Stimulated activated CD8-positive, alpha-beta memory T cell treated with anti-CD3 and anti-CD28 coated beads, Interleukin-4, amount 100 ng/mL, for 1 hour (primary cell): ENCODE measurements around the gene PLD4.
"Not testable (repeated sequence)": the region's sequence is repeated elsewhere in the genome, so short reads cannot be mapped to it uniquely, and the experiment has no call there.

Source experiments
- DNase-seq, 2 donors: peaks; one replicate each; pipeline ENCODE4 v3.0.0-alpha.2; 2020; ENCODE audit warnings: low read depth in 2 of 2, low spot score in 1 of 2

PLD4 gene, protein sequence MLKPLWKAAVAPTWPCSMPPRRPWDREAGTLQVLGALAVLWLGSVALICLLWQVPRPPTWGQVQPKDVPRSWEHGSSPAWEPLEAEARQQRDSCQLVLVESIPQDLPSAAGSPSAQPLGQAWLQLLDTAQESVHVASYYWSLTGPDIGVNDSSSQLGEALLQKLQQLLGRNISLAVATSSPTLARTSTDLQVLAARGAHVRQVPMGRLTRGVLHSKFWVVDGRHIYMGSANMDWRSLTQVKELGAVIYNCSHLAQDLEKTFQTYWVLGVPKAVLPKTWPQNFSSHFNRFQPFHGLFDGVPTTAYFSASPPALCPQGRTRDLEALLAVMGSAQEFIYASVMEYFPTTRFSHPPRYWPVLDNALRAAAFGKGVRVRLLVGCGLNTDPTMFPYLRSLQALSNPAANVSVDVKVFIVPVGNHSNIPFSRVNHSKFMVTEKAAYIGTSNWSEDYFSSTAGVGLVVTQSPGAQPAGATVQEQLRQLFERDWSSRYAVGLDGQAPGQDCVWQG

GRCh38 chr14:104924421-104925213, at the start of gene PLD4:
PLD4 (plus strand) TSS chr14:104924879; CDS start chr14:104927141, 2,262 bp downstream.
- DNase-seq = no peak

- DNase-seq = no peak
These were observed 49.3 kb upstream of the PLD4 start for GRCh38 chr14:104875412-104875751.

- DNase-seq = no peak
These were observed 48.9 kb upstream of the PLD4 start for GRCh38 chr14:104875811-104876210.

GRCh38 chr14:104876251-104876699, 48.4 kb upstream of the PLD4 start:
- no peak for DNase-seq

- no peak for DNase-seq
These were observed 47.4 kb upstream of the PLD4 start for GRCh38 chr14:104877066-104877805.

- no peak for DNase-seq
These were observed 46.7 kb upstream of the PLD4 start for GRCh38 chr14:104877806-104878550.

DNA sequence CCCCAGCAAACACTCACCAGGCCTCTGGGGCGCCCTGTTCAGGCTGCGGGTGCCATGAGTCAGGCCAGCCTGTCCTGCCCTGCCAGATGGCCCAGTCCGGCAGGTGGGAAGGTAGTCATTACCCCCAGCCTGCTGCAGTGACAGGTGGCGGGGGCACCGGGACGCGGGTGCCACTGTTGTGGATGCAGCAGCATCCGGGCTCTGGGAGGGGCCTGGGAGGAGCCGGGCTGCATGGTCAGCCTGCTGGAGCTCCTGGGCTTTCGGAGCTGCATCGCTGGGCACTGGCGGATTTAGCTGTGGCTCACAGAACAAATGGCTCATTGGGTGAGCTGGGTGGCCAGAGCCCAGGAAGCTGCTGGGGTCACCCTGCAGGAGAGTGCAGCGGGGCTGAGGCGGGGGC, 46.1 kb upstream of the PLD4 start:
- no peak for DNase-seq

- DNase-seq = no peak
These were observed 45.3 kb upstream of the PLD4 start for GRCh38 chr14:104879201-104879982.

- DNase-seq = no peak
These were observed 44.6 kb upstream of the PLD4 start for GRCh38 chr14:104879983-104880565.

GRCh38 chr14:104880584-104881210, 44.0 kb upstream of the PLD4 start:
- DNase-seq = no peak

DNA sequence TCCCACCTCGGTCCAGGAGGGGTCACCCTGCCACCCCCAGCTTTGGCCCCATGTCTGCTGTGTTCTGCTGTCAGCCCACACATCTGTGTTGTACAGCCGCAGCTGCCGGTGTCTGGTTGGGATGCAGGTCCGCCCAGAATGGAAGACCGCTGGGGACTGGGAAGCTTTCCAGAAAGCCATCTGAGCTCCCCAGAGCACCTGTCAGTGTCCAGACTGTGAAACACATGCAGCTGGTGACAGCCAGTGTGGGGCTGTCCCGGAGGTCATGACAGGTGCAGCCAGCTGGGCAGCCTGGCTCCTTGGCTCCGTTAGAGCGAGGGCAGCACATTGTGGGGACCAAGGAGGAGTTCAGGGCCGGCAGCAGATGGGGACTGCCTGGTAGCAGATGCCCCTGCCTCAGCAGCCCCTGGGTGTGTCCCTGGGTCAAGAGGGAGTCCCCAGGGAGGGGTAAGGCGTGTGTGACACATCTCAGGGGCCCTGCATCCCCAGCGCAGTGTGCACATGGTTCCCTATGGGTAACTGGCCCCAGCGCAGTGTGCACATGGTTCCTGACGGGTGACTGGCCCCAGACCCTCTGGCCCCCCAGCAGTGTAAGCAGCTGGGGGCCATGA, 43.2 kb upstream of the PLD4 start:
- DNase-seq = no peak

DNA sequence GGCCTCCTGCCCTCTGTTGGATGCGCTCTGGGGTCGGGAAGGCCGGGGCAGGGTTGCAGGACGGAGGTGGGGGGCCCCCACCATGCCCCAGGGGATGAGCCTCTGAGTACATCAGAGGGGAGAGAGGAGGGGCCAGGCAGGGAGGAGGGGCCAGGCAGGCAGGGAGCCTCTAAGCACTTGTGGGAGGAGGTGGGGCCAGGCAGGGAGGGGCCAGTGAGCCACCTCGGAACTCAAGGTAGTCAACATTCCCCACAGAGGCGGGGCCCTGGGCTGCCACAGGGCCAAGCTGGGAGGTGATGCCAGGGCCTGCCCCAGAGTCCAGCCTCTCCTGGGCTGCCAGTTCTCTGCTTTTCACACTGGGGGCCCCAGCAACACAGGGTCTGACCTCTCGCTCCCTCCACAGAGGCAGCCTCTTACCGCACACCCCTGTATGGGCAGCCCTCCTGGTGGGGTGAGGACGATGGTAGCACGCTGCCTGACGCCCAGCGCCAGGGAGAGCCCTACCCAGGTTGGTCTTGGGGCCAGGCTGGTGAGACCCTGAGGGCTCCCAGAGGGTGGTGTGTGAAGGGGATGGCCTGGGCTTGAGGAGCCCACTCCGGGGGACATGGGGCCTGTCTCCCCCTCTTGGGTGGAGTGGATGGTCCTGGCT, 42.2 kb upstream of the PLD4 start:
- no peak for DNase-seq

- DNase-seq = no peak
These were observed 41.6 kb upstream of the PLD4 start for GRCh38 chr14:104882991-104883660.

DNA sequence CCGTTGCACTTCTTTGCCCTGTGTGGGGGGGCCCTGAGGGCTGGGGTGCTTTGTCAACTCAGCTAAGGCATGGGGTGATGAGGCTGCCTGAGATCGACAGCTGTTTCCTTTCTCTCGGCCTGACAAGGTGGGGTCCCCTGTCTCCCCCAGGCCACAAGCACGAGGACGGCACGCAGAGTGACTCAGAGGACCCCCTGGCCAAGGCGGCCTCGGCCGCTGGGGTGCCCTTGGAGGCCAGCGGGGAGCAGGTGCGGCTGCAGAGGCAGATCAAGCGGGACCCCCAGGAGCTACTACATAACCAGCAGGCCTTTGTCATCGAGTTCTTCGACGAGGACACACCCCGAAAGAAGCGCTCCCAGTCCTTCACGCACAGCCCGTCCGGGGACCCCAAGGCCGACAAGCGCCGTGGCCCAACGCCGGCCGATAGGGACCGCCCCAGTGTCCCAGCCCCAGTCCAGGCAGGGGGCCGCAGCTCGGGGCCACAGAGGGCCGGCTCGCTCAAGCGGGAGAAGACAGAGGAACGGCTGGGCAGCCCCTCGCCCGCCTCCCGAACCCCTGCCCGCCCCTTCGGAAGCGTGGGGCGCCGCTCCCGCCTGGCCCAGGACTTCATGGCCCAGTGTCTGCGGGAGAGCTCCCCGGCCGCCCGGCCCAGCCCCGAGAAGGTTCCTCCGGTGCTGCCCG, 40.9 kb upstream of the PLD4 start:
- DNase-seq = no peak

DNA sequence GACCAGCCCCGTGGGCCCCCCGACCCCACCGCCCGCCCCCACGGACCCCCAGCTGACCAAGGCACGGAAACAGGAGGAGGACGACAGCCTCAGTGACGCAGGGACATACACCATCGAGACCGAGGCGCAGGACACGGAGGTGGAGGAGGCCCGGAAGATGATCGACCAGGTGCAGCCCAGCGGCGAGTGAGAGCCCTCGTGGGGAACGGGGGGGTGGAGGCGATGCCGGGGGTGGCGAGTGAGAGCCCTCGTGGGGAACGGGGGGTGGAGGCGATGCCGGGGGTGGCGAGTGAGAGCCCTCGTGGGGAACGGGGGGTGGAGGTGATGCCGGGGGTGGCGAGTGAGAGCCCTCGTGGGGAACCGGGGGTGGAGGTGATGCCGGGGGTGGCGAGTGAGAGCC, 40.3 kb upstream of the PLD4 start:
- not testable (repeated sequence) for DNase-seq

DNA sequence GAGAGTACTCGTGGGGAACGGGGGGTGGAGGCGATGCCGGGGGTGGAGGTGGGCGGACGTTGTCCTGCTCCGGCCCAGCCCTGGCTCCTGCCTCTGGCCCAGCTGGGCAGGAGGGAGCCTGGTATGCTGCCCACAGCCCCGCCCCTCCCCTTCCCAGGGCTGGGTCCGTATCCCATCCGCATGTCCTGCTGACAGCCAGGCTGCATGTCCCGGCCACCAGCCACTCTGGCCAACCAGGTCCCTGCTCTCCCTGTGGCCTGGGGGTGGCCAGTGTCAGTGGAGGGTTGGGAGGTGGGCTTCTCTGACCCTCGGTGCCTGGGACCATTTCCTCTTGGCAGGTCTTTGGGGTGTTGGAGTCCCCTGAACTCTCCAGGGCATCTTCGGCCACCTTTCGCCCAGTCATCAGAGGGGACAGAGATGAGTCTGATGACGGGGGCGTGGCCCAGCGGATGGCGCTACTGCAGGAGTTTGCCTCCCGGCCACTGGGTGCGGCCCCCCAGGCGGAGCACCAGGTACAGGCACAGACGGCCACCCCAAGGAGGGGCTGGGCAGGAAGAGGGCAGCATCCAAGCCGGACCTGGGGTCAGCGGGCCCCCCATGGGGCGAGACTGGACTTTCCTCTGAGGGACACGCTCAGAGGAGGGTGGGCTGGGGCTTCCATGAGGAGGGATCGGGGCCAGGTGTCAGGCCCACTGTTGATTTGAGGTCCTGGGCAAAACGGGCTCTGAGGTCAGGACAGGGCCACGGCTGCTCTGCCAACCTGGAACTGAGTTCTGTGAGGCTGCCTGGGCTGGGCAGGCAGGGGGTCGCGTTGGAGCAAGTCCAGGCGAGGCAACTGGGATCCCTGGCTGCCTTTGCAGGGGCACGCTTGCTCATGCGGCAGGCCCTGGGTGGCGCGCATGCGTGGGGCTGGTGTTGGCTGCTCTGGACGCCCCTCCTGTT, 39.4 kb upstream of the PLD4 start:
- no peak for DNase-seq
